Heart left ventricle (tissue), 16 donors: ENCODE results near the gene C17orf67. TPM values are rescaled to one million over a fixed set of nuclear protein-coding genes. Genes with fewer than 3 reads are reported as not detected.

Experiments used
- ATAC-seq, 4 donors: fragments of 200-7000 bp; cut with Tn5 transposase; one replicate each; pipeline ENCODE4 v1.9.1; 2020 to 2022; ENCODE audit warnings: moderate library complexity in 4 of 4, mild to moderate bottlenecking in 3 of 4, moderate number of reproducible peaks in 1 of 4
- DNase-seq, 5 donors: peaks; one replicate each; pipeline ENCODE4 v3.0.0-alpha.2; 2020
- H3K27ac ChIP-seq, 12 donors: fragments of 200-600 bp; sonication (generic) in 4 of 12; one replicate each; pipeline versions ENCODE4 v1.5.0 to v1.8.0; 2016 to 2022; ENCODE audit warnings: mild to moderate bottlenecking in 2 of 12
- H3K27me3 ChIP-seq, 9 donors: fragments of 200-600 bp; sonication (generic) in 2 of 9; one replicate each; pipeline versions ENCODE4 v1.5.1 to v1.8.0; 2016 to 2022; ENCODE audit warnings: mild to moderate bottlenecking in 3 of 9
- H3K36me3 ChIP-seq, 9 donors: fragments of 200-600 bp; sonication (generic) in 2 of 9; one replicate each; pipeline versions ENCODE4 v1.5.0 to v1.8.0; 2018 to 2022; ENCODE audit warnings: mild to moderate bottlenecking in 2 of 9
- H3K4me1 ChIP-seq, 12 donors: fragments of 200-600 bp; sonication (generic) in 4 of 12; one replicate each; pipeline versions ENCODE4 v1.5.0 to v1.8.0; 2016 to 2022; ENCODE audit warnings: mild to moderate bottlenecking in 3 of 12
- H3K4me3 ChIP-seq, 12 donors: fragments of 200-600 bp; sonication (generic) in 4 of 12; one replicate each; pipeline versions ENCODE4 v1.5.0 to v1.8.0; 2017 to 2022; ENCODE audit warnings: mild to moderate bottlenecking in 9 of 12, moderate library complexity in 4 of 12
- H3K9me3 ChIP-seq, 12 donors: fragments of 200-600 bp; sonication (generic) in 4 of 12; one replicate each; pipeline versions ENCODE4 v1.5.0 to v1.8.0; 2016 to 2022; ENCODE audit warnings: mild to moderate bottlenecking in 1 of 12
- CTCF ChIP-seq, 12 donors: fragments of 200-600 bp; sonication (generic) in 4 of 12; IDR thresholded peaks; one replicate each; pipeline versions ENCODE4 v1.5.0 to v1.8.0; 2018 to 2022; ENCODE audit warnings: antibody characterized with exemption in 12 of 12, mild to moderate bottlenecking in 5 of 12
- POLR2A ChIP-seq, 2 donors: fragments of 450-650 bp; IDR thresholded peaks; one replicate each; pipeline ENCODE4 v1.6.1; 2017; ENCODE audit warnings: antibody characterized with exemption in 2 of 2, mild to moderate bottlenecking in 2 of 2, moderate library complexity in 2 of 2
- WGBS, 4 donors: extraction: QIAGEN DNeasy Blood & Tissue Kit in 2 of 4; methylation state at CpG; one replicate each; pipeline versions ENCODE4 v1.1.5 to v1.1.7; 2013 to 2018; 5-methylcytosine and 5-hydroxymethylcytosine counted together
- intact Hi-C, 10 donors: fragments of 100-400 bp; cut with DNase I; formaldehyde crosslinking; loops; one replicate each; pipeline versions ENCODE4 v1.11.1 to v1.14.2; 2022
- polyA plus RNA-seq, 2 donors: library from polyadenylated mRNA; stranded (reverse); fragments of 200-250 nt; gene quantifications; one replicate each; pipeline ENCODE4 v1.2.3, GENCODE V29; 2013
- total RNA-seq, 9 donors: library from RNA; depleted of rRNA in 2 of 9; stranded (reverse); fragments of >200 nt in 2 of 9; fragmentation: NEBNext Ultra II Directional in 3 of 9; extraction: Animal tissue kit (Norgen Biotek cat#: 25700) in 3 of 9; gene quantifications; one replicate each; pipeline versions ENCODE4 v1.1.0 to v1.2.4, GENCODE V29; 2016 to 2023
- donor health status: ischemic (EF 13 %, LVEDD 7.1; RV severe dilation, severe dysfunction).
- donor health status: healthy with polysubstance abuse.
- donor health status: DM: no; HTN: yes; CAD: no.
- donor health status: DM: no; HTN: no; CAD: no.
- donor health status: ischemic (EF 25% LVEDD 6.9; RV normal size, moderate dysfunction).
- donor health status: ischemic (EF 25% LVEDD 5.7; RV mildly dilated, moderate dysfunction).
- donor health status: healthy.
- donor health status: DM: yes; HTN: yes; CAD: no.
- donor health status: ischemic (EF 35%, LVEDD 5.7; RV mildly dilated, moderate dysfunction).
- donor health status: nonischemic (EF 11% LVEDD 7.7; RV severe dilation, severe dysfunction).
- donor health status: DM: yes; HTN: yes; CAD: no.
- donor health status: PGD.
- donor health status: ischemic (EF 29% LVEDD 5.4; RV normal size, mild dysfunction).
- donor health status: nonischemic (EF 23%, LVEDD 6.1; RV moderate dilation, normal function).

The C17orf67 gene
- total and polyA plus RNA-seq, 11 donors = 0.14 to 1.1 (median 0.45) TPM

- intact Hi-C loops = no loop called here
- no peak for ATAC-seq
- Histone ChIP-seq H3K4me3 (no peak overlapping the region), H3K4me1 (no peaks in the 10 kb centered on the region), H3K36me3 (no peaks in the 10 kb centered on the region), H3K27ac (no peak overlapping the region), H3K9me3 (no peaks in the 10 kb centered on the region), H3K27me3 (no peaks in the 10 kb centered on the region)
- DNase-seq = no peak
- no peak for TF ChIP-seq POLR2A (IDR thresholded peaks at IDR 0.05)
- TF ChIP-seq CTCF (IDR thresholded peaks at IDR 0.05) = no peak
- WGBS, 4 donors = 60 to 83% (median 65%) methylated on average over 3 of the region's 3 CpGs
Observed at GRCh38 chr17:56793957-56794356, 39.8 kb downstream of the C17orf67 start.

GRCh38 chr17:56793531-56793930 lies 40.2 kb downstream of the C17orf67 start:
- intact Hi-C loops = no loop called here
- no peak for ATAC-seq
- no peaks in the 10 kb centered on the region for H3K4me1 ChIP-seq
- no peak overlapping the region for H3K4me3 ChIP-seq
- TF ChIP-seq CTCF (IDR thresholded peaks at IDR 0.05) (no peak), POLR2A (IDR thresholded peaks at IDR 0.05) (no peak)
- no peak for DNase-seq
- H3K27ac ChIP-seq = no peak overlapping the region
- H3K27me3 ChIP-seq = no peaks in the 10 kb centered on the region
- no peaks in the 10 kb centered on the region for H3K9me3 ChIP-seq
- H3K36me3 ChIP-seq = no peaks in the 10 kb centered on the region

- Histone ChIP-seq H3K27me3 (no peaks in the 10 kb centered on the region), H3K4me3 (no peak overlapping the region), H3K9me3 (no peaks in the 10 kb centered on the region), H3K4me1 (peaks cover 0 to 4% (median 0%) of the 10 kb centered on the region in 12 donors), H3K27ac (no peak overlapping the region), H3K36me3 (no peaks in the 10 kb centered on the region)
- TF ChIP-seq POLR2A (IDR thresholded peaks at IDR 0.05) = no peak
- no peak for TF ChIP-seq CTCF (IDR thresholded peaks at IDR 0.05)
- ATAC-seq (no peak), DNase-seq (no peak)
- WGBS, 4 donors = 94 to 100% (median 97%) methylated on average over 1 of the region's 1 CpG
- intact Hi-C loops = no loop called here
Observed at GRCh38 chr17:56792267-56792666, 41.5 kb downstream of the C17orf67 start.

DNA sequence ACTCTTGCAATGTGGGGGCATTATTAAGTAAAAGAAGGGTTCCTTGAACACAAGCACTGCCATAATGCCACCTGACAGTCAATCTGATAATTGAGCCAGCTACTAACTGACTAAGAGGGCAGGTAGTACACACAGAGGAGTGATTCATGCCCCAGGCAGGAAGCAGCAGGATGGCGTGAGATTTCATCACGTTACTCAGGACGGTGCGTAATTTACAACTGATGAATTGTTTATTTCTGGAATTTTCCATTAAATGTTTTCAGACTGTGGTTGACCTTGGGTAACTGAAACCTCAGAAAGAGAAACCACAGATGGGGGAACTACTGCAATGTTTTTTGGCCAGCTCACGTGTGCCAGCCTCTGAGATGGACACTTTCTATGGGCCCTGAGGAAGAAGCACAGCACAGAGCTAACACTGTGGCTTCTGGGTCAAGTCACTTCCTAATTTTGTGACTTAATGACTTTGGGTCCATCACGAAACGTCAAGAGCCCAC lies 46.7 kb downstream of the C17orf67 start:
- no peaks in the 10 kb centered on the region for H3K9me3 ChIP-seq
- ATAC-seq (peak in 2 of 4 donors; percentile 39 to 44), DNase-seq (no peak)
- H3K4me1 ChIP-seq = peaks cover 0 to 13% (median 0%) of the 10 kb centered on the region in 12 donors
- intact Hi-C loops = no loop called here
- H3K27ac ChIP-seq = no peak overlapping the region
- no peaks in the 10 kb centered on the region for H3K27me3 ChIP-seq
- no peak overlapping the region for H3K4me3 ChIP-seq
- TF ChIP-seq CTCF (IDR thresholded peaks at IDR 0.05) = no peak
- no peak for TF ChIP-seq POLR2A (IDR thresholded peaks at IDR 0.05)
- H3K36me3 ChIP-seq = no peaks in the 10 kb centered on the region
- 71 to 83% (median 77%) methylated on average over 7 of the region's 7 CpGs for WGBS, 4 donors
